Neuron (in vitro differentiated cells): ENCODE results near the gene IL5RA.

Experiments used
- H2AFZ ChIP-seq: one replicate; pipeline ENCODE4 v1.6.1; 2013; ENCODE audit warnings: low read depth, mild to moderate bottlenecking, inconsistent platforms, low read length, moderate library complexity
- H3K27me3 ChIP-seq: one replicate; pipeline ENCODE4 v1.6.1; 2013; ENCODE audit warnings: low read length; ENCODE audit not compliant: insufficient read depth
- H3K36me3 ChIP-seq: one replicate; pipeline ENCODE4 v1.6.1; 2013; ENCODE audit warnings: low read length; ENCODE audit not compliant: insufficient read depth
- H3K4me1 ChIP-seq: one replicate; pipeline ENCODE4 v1.6.1; 2013; ENCODE audit warnings: low read length; ENCODE audit not compliant: insufficient read depth
- H3K4me3 ChIP-seq: 2 replicates; pipeline ENCODE4 v1.5.1; 2013; ENCODE audit warnings: mild to moderate bottlenecking, low read length, moderate library complexity
- H3K9me3 ChIP-seq: one replicate; pipeline ENCODE4 v1.6.1; 2013; ENCODE audit warnings: low read length

IL5RA gene

GRCh38 chr3:3071136-3071535 is 39.0 kb downstream of the IL5RA start:
- Histone ChIP-seq H3K36me3 (no peaks in the 10 kb centered on the region), H2AFZ (no peak overlapping the region), H3K4me1 (no peaks in the 10 kb centered on the region), H3K27me3 (no peaks in the 10 kb centered on the region), H3K4me3 (no peak overlapping the region), H3K9me3 (no peaks in the 10 kb centered on the region)

GRCh38 chr3:3069723-3070122 is 40.5 kb downstream of the IL5RA start:
- Histone ChIP-seq H2AFZ (no peak overlapping the region), H3K4me1 (no peaks in the 10 kb centered on the region), H3K4me3 (no peak overlapping the region), H3K9me3 (no peaks in the 10 kb centered on the region), H3K36me3 (no peaks in the 10 kb centered on the region), H3K27me3 (no peaks in the 10 kb centered on the region)

- H3K27me3 ChIP-seq: no peaks in the 10 kb centered on the region
- no peaks in the 10 kb centered on the region for H3K36me3 ChIP-seq
- H3K4me1 ChIP-seq: no peaks in the 10 kb centered on the region
These were observed 41.8 kb downstream of the IL5RA start for GRCh38 chr3:3068358-3068881.

GRCh38 chr3:3066910-3067309 is 43.3 kb downstream of the IL5RA start:
- Histone ChIP-seq H3K4me1 (no peaks in the 10 kb centered on the region), H2AFZ (no peak overlapping the region), H3K9me3 (no peaks in the 10 kb centered on the region), H3K4me3 (no peak overlapping the region), H3K27me3 (no peaks in the 10 kb centered on the region), H3K36me3 (no peaks in the 10 kb centered on the region)

More at GRCh38 chr3:3068358-3068881, 41.8 kb downstream of the IL5RA start:
- no peaks in the 10 kb centered on the region for H3K9me3 ChIP-seq
- no peak overlapping the region for H2AFZ ChIP-seq
- H3K4me3 ChIP-seq: no peak overlapping the region

- Histone ChIP-seq H3K9me3 (no peaks in the 10 kb centered on the region), H3K36me3 (no peaks in the 10 kb centered on the region), H3K4me1 (no peaks in the 10 kb centered on the region), H3K27me3 (no peaks in the 10 kb centered on the region), H3K4me3 (no peak overlapping the region), H2AFZ (no peak overlapping the region)
These were observed 43.8 kb downstream of the IL5RA start for GRCh38 chr3:3066378-3066777.

GRCh38 chr3:3065876-3066275 is 44.3 kb downstream of the IL5RA start:
- no peaks in the 10 kb centered on the region for H3K36me3 ChIP-seq
- no peak overlapping the region for H3K4me3 ChIP-seq
- no peak overlapping the region for H2AFZ ChIP-seq
- H3K4me1 ChIP-seq: no peaks in the 10 kb centered on the region
- no peaks in the 10 kb centered on the region for H3K9me3 ChIP-seq
- H3K27me3 ChIP-seq: no peaks in the 10 kb centered on the region

- no peaks in the 10 kb centered on the region for H3K27me3 ChIP-seq
- H3K4me3 ChIP-seq: no peak overlapping the region
- no peaks in the 10 kb centered on the region for H3K9me3 ChIP-seq
- H3K4me1 ChIP-seq: no peaks in the 10 kb centered on the region
- no peak overlapping the region for H2AFZ ChIP-seq
- no peaks in the 10 kb centered on the region for H3K36me3 ChIP-seq
These were observed 45.9 kb downstream of the IL5RA start for GRCh38 chr3:3064297-3064696.

- Histone ChIP-seq H3K9me3 (no peaks in the 10 kb centered on the region), H2AFZ (no peak overlapping the region), H3K4me1 (no peaks in the 10 kb centered on the region), H3K36me3 (no peaks in the 10 kb centered on the region), H3K4me3 (no peak overlapping the region), H3K27me3 (peaks cover 3% of the 10 kb centered on the region)
These were observed 50.5 kb downstream of the IL5RA start for GRCh38 chr3:3059645-3060044.

- Histone ChIP-seq H3K9me3 (no peaks in the 10 kb centered on the region), H3K4me1 (peaks cover 3% of the 10 kb centered on the region), H3K27me3 (peaks cover 3% of the 10 kb centered on the region), H2AFZ (no peak overlapping the region), H3K36me3 (no peaks in the 10 kb centered on the region), H3K4me3 (no peak overlapping the region)
These were observed 56.2 kb downstream of the IL5RA start for GRCh38 chr3:3053974-3054373.

GRCh38 chr3:3038201-3038991 is 71.8 kb downstream of the IL5RA start:
- Histone ChIP-seq H3K4me3 (no peak overlapping the region), H3K9me3 (no peaks in the 10 kb centered on the region), H3K36me3 (no peaks in the 10 kb centered on the region), H3K4me1 (peaks cover 17% of the 10 kb centered on the region), H2AFZ (no peak overlapping the region), H3K27me3 (no peaks in the 10 kb centered on the region)

GRCh38 chr3:3037156-3037555 is 73.0 kb downstream of the IL5RA start:
- no peaks in the 10 kb centered on the region for H3K36me3 ChIP-seq
- peaks cover 17% of the 10 kb centered on the region for H3K4me1 ChIP-seq

GRCh38 chr3:3031326-3031725 is 78.8 kb downstream of the IL5RA start:
- no peak overlapping the region for H2AFZ ChIP-seq
- H3K27me3 ChIP-seq: no peaks in the 10 kb centered on the region
- no peaks in the 10 kb centered on the region for H3K9me3 ChIP-seq
- no peak overlapping the region for H3K4me3 ChIP-seq
- H3K4me1 ChIP-seq: no peaks in the 10 kb centered on the region
- H3K36me3 ChIP-seq: no peaks in the 10 kb centered on the region

More at GRCh38 chr3:3037156-3037555, 73.0 kb downstream of the IL5RA start:
- H3K9me3 ChIP-seq: no peaks in the 10 kb centered on the region
- H3K27me3 ChIP-seq: no peaks in the 10 kb centered on the region
- no peak overlapping the region for H2AFZ ChIP-seq
- no peak overlapping the region for H3K4me3 ChIP-seq

- H2AFZ ChIP-seq: no peak overlapping the region
- H3K27me3 ChIP-seq: no peaks in the 10 kb centered on the region
These were observed 82.1 kb downstream of the IL5RA start for GRCh38 chr3:3027976-3028567.

More at GRCh38 chr3:3027976-3028567, 82.1 kb downstream of the IL5RA start:
- Histone ChIP-seq H3K36me3 (no peaks in the 10 kb centered on the region), H3K4me3 (no peak overlapping the region), H3K4me1 (no peaks in the 10 kb centered on the region), H3K9me3 (no peaks in the 10 kb centered on the region)
